ENCODE results near the gene SLC29A1. TPM values are rescaled to one million over a fixed set of nuclear protein-coding genes. Genes with fewer than 3 reads are reported as not detected.

The SLC29A1 gene
- total and polyA plus RNA-seq, 2 donors, result 16.3 to 80.1 TPM

GRCh38 chr6:44262467-44263353, 39.3 kb downstream of the SLC29A1 start:
- H3K36me3 ChIP-seq (ENCODE audit: insufficient read depth), result no peaks in the 10 kb centered on the region
- H3K4me3 ChIP-seq (ENCODE audit: low read depth, low read length), result no peak overlapping the region
- H3K4me1 ChIP-seq (ENCODE audit: insufficient read depth), result no peaks in the 10 kb centered on the region
- no peak for DNase-seq (ENCODE audit: extremely low spot score)
- H3K27ac ChIP-seq (ENCODE audit: low read depth), result no peak overlapping the region
- 73% methylated on average over 7 of the region's 7 CpGs for WGBS

GRCh38 chr6:44263354-44264100, 40.1 kb downstream of the SLC29A1 start:
- DNase-seq (ENCODE audit: extremely low spot score), result no peak
- 57% methylated on average over 9 of the region's 9 CpGs for WGBS
- no peak overlapping the region for H3K27ac ChIP-seq (ENCODE audit: low read depth)
- no peak overlapping the region for H3K4me3 ChIP-seq (ENCODE audit: low read depth, low read length)
- no peaks in the 10 kb centered on the region for H3K4me1 ChIP-seq (ENCODE audit: insufficient read depth)
- no peaks in the 10 kb centered on the region for H3K36me3 ChIP-seq (ENCODE audit: insufficient read depth)

GRCh38 chr6:44264154-44265006, 41.0 kb downstream of the SLC29A1 start:
- H3K36me3 ChIP-seq (ENCODE audit: insufficient read depth), result no peaks in the 10 kb centered on the region
- 11% methylated on average over 13 of the region's 13 CpGs for WGBS

GRCh38 chr6:44265007-44265721, 41.8 kb downstream of the SLC29A1 start, which contains the start of gene NFKBIE:
NFKBIE (minus strand) TSS chr6:44265551; CDS start chr6:44265346, 205 bp downstream.
- Histone ChIP-seq H3K4me3 (ENCODE audit: low read depth, low read length) (peak within 1 kb of the TSS; percentile 68), H3K36me3 (ENCODE audit: insufficient read depth) (no peaks in the 10 kb centered on the region), H3K27ac (ENCODE audit: low read depth) (peak within 1 kb of the TSS; percentile 39), H3K4me1 (ENCODE audit: insufficient read depth) (no peaks in the 10 kb centered on the region)
- under 1% methylated on average over 72 of the region's 72 CpGs for WGBS
- DNase-seq (ENCODE audit: extremely low spot score), result peak; percentile 67

More at GRCh38 chr6:44264154-44265006, 41.0 kb downstream of the SLC29A1 start:
- Histone ChIP-seq H3K4me1 (ENCODE audit: insufficient read depth) (no peaks in the 10 kb centered on the region), H3K27ac (ENCODE audit: low read depth) (no peak overlapping the region), H3K4me3 (ENCODE audit: low read depth, low read length) (peak overlapping the region; percentile 68)
- DNase-seq (ENCODE audit: extremely low spot score), result no peak

GRCh38 chr6:44265722-44266233, 42.4 kb downstream of the SLC29A1 start:
- H3K27ac ChIP-seq (ENCODE audit: low read depth), result no peak overlapping the region

GRCh38 chr6:44266347-44266746, 43.0 kb downstream of the SLC29A1 start:
- no peak overlapping the region for H3K4me3 ChIP-seq (ENCODE audit: low read depth, low read length)
- no peak for DNase-seq (ENCODE audit: extremely low spot score)
- WGBS, result 77% methylated on average over 3 of the region's 3 CpGs
- H3K4me1 ChIP-seq (ENCODE audit: insufficient read depth), result no peaks in the 10 kb centered on the region
- no peak overlapping the region for H3K27ac ChIP-seq (ENCODE audit: low read depth)
- H3K36me3 ChIP-seq (ENCODE audit: insufficient read depth), result no peaks in the 10 kb centered on the region

More at GRCh38 chr6:44265722-44266233, 42.4 kb downstream of the SLC29A1 start:
- Histone ChIP-seq H3K36me3 (ENCODE audit: insufficient read depth) (no peaks in the 10 kb centered on the region), H3K4me3 (ENCODE audit: low read depth, low read length) (peak overlapping the region; percentile 68), H3K4me1 (ENCODE audit: insufficient read depth) (no peaks in the 10 kb centered on the region)
- no peak for DNase-seq (ENCODE audit: extremely low spot score)
- WGBS, result 64% methylated on average over 17 of the region's 17 CpGs

GRCh38 chr6:44267252-44267651, 43.9 kb downstream of the SLC29A1 start:
- Histone ChIP-seq H3K27ac (ENCODE audit: low read depth) (no peak overlapping the region), H3K4me1 (ENCODE audit: insufficient read depth) (no peaks in the 10 kb centered on the region), H3K36me3 (ENCODE audit: insufficient read depth) (no peaks in the 10 kb centered on the region), H3K4me3 (ENCODE audit: low read depth, low read length) (no peak overlapping the region)
- DNase-seq (ENCODE audit: extremely low spot score), result no peak
- WGBS, result 49% methylated on average over 10 of the region's 10 CpGs

GRCh38 chr6:44268095-44268628, 44.8 kb downstream of the SLC29A1 start:
- 14% methylated on average over 5 of the region's 5 CpGs for WGBS
- no peak for DNase-seq (ENCODE audit: extremely low spot score)
- Histone ChIP-seq H3K36me3 (ENCODE audit: insufficient read depth) (no peaks in the 10 kb centered on the region), H3K27ac (ENCODE audit: low read depth) (no peak overlapping the region), H3K4me3 (ENCODE audit: low read depth, low read length) (no peak overlapping the region), H3K4me1 (ENCODE audit: insufficient read depth) (no peaks in the 10 kb centered on the region)

- no peaks in the 10 kb centered on the region for H3K36me3 ChIP-seq (ENCODE audit: insufficient read depth)
- DNase-seq (ENCODE audit: extremely low spot score), result no peak
- no peak overlapping the region for H3K27ac ChIP-seq (ENCODE audit: low read depth)
- no peak overlapping the region for H3K4me3 ChIP-seq (ENCODE audit: low read depth, low read length)
- H3K4me1 ChIP-seq (ENCODE audit: insufficient read depth), result no peaks in the 10 kb centered on the region
- WGBS, result 71% methylated on average over 1 of the region's 1 CpG
Measured at GRCh38 chr6:44269178-44269920, 46.0 kb downstream of the SLC29A1 start.

- 11% methylated on average over 28 of the region's 29 CpGs for WGBS
- Histone ChIP-seq H3K36me3 (ENCODE audit: insufficient read depth) (no peaks in the 10 kb centered on the region), H3K27ac (ENCODE audit: low read depth) (no peak within 1 kb of the TSS), H3K4me1 (ENCODE audit: insufficient read depth) (no peaks in the 10 kb centered on the region), H3K4me3 (ENCODE audit: low read depth, low read length) (peak within 1 kb of the TSS; percentile 55)
- DNase-seq (ENCODE audit: extremely low spot score), result no peak
Measured at GRCh38 chr6:44269921-44270525, 46.6 kb downstream of the SLC29A1 start, which contains the start of gene TMEM151B. TMEM151B (plus strand) TSS chr6:44270450; CDS start chr6:44270743, 293 bp downstream.

GRCh38 chr6:44270526-44271405, 47.4 kb downstream of the SLC29A1 start:
- DNase-seq (ENCODE audit: extremely low spot score), result no peak
- Histone ChIP-seq H3K36me3 (ENCODE audit: insufficient read depth) (no peaks in the 10 kb centered on the region), H3K4me3 (ENCODE audit: low read depth, low read length) (peak overlapping the region; percentile 55)

More at GRCh38 chr6:44270526-44271405, 47.4 kb downstream of the SLC29A1 start:
- 2% methylated on average over 87 of the region's 90 CpGs for WGBS
- no peak overlapping the region for H3K27ac ChIP-seq (ENCODE audit: low read depth)
- H3K4me1 ChIP-seq (ENCODE audit: insufficient read depth), result no peaks in the 10 kb centered on the region

Data from urinary bladder (tissue), 4 donors.